WI38 (cell line): ENCODE measurements around the gene UNCX.

Experiments used
- H3K4me3 ChIP-seq: 2 replicates; pipeline ENCODE4 v1.5.1; 2011; ENCODE audit warnings: low read depth, mild to moderate bottlenecking, control low read depth, low read length
- TF ChIP-seq, protein P1 (sequence below): IDR thresholded peaks from 2 replicates; pipeline ENCODE4 v1.5.1; 2012; ENCODE audit warnings: low read depth, mild to moderate bottlenecking, control low read depth, low read length

Gene UNCX

GRCh38 chr7:1252540-1253090 is 19.9 kb downstream of the UNCX start:
- TF ChIP-seq, protein P1, sequence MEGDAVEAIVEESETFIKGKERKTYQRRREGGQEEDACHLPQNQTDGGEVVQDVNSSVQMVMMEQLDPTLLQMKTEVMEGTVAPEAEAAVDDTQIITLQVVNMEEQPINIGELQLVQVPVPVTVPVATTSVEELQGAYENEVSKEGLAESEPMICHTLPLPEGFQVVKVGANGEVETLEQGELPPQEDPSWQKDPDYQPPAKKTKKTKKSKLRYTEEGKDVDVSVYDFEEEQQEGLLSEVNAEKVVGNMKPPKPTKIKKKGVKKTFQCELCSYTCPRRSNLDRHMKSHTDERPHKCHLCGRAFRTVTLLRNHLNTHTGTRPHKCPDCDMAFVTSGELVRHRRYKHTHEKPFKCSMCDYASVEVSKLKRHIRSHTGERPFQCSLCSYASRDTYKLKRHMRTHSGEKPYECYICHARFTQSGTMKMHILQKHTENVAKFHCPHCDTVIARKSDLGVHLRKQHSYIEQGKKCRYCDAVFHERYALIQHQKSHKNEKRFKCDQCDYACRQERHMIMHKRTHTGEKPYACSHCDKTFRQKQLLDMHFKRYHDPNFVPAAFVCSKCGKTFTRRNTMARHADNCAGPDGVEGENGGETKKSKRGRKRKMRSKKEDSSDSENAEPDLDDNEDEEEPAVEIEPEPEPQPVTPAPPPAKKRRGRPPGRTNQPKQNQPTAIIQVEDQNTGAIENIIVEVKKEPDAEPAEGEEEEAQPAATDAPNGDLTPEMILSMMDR = no peak
- H3K4me3 ChIP-seq = no peak overlapping the region

- TF ChIP-seq, protein P1 = no peak
- H3K4me3 ChIP-seq = no peak overlapping the region
Observed at GRCh38 chr7:1253681-1254181, 21.1 kb downstream of the UNCX start.

GRCh38 chr7:1254281-1255079 is 21.8 kb downstream of the UNCX start:
- H3K4me3 ChIP-seq = no peak overlapping the region
- TF ChIP-seq, protein P1 = no peak

GRCh38 chr7:1255080-1255816 is 22.6 kb downstream of the UNCX start:
- TF ChIP-seq, protein P1 = no peak
- H3K4me3 ChIP-seq = no peak overlapping the region

- H3K4me3 ChIP-seq = no peak overlapping the region
- TF ChIP-seq, protein P1 = no peak
Observed at GRCh38 chr7:1255817-1256340, 23.2 kb downstream of the UNCX start.

GRCh38 chr7:1256621-1257020 is 23.9 kb downstream of the UNCX start:
- no peak overlapping the region for H3K4me3 ChIP-seq
- TF ChIP-seq, protein P1 = no peak

DNA sequence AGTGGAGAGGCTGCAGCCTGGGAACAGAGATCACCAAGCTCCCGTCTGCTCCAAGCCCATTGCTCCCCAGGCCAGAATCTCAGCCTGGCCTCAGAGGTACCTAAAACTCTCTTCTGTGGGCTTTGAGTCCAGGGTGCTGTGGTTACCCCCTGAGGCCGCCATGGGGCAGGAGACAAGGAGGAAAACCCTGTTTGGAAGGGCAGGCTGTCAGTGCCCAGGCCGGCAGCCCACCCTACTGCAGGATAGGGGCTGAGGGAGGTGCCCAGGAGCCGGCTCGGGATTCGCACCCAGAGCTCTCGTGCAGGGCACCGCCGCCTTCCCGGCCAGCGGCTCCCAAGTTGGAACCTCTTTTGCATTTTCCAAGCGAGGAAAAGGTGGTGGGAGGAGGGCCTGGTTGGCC is 24.5 kb downstream of the UNCX start:
- TF ChIP-seq, protein P1 = no peak
- H3K4me3 ChIP-seq = no peak overlapping the region
